Raji (cell line): ENCODE results near the gene HDHD3.
A peak's percentile ranks its signal among the peaks of the same experiment; 100 is the strongest.

Source experiments
- POLR2A ChIP-seq: IDR thresholded peaks from 2 replicates; pipeline ENCODE4 v1.6.1; 2011; ENCODE audit warnings: low read depth, low read length, control low read depth; ENCODE audit not compliant: insufficient read depth

HDHD3 gene

DNA sequence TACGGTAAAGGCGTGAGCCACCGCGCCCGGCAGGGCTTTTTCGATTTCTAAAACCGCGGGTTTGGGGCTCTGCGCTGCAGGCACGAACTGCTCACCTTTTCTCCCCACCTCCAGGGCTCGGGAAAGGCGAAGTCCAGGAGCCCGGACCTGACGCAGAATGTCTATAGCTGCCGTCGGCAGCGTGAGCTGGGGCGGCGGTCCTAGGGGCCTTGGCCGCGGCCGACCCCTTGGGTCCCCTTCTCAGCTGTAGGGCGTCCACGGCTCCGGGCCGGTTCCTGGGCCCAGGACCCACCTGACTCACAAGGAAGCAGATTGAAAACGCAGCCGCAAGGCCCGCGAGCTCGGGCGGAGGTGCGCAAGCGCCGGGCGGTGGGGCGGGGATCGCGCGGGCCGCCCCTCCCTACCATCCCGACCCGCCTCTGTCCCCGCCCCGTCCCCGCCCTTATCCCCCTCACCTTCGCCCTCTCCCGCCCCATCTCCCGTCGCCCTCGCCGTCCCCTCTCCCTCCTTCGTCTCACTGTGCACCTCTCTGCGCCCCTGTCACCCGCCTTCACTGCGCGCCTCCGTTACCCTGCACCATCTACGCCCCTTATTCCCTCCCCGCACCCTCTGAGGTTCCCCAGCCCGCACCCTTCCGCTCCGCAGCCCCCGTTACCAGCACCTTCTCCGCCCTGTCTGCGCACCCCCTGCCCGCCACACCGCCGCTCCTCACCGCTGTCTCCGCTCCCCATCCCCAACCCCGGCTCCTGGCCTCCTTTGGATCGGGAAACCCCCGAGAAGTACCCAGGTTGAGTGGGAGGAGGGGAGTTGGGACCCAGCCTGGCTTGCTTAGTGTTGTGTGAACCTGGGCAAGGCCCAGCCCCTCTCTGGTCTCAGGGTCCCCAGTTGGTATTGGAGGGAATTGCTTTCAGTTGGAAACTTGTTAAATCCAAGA, at the start of gene HDHD3:
HDHD3 (minus strand) TSS at position 353 of the 934 bp plus-strand sequence. CDS start 2,632 bp downstream, outside the sequence.
- peak; percentile 81 for TF ChIP-seq POLR2A

DNA sequence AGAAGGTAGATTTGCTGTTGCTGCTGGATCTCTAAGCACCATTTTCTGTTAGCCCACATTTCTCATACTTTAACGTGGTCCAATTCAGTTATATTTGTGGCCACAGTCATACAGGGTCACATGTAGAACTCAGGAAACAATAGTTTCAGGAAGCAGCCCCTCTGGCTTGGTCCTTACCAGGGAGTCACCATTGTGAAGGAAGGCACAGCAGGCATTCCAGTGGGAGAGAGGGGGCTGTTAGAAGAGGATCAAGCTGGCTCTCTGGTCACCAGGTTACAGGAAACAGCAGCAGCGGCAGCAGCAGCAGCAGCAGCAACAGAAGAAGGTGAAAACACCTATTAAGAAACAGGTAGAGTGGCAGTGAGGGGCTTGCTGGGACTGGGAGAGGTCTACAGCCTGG, 48.3 kb upstream of the HDHD3 start:
- no peak for TF ChIP-seq POLR2A

GRCh38 chr9:113421726-113422125, 44.9 kb upstream of the HDHD3 start:
- no peak for TF ChIP-seq POLR2A

DNA sequence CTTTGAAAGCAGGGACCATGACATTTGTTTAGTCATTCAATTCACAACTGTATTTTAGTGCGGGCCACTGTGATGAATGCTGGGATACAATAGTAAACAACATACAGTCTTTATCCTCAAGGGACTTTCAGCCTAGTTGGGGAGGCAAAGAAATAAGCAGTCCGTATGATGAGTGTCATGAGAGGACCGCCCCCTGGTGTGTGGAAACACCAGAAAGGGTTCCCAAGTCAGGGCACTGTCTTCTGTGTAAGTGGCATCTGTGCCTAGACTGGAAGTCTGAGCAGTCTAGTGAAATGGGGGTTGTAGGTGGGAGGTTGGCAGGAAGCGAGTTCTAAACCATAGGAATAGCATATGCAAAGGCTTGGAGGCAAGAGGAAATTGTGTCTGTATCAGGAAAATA, 40.6 kb upstream of the HDHD3 start:
- no peak for TF ChIP-seq POLR2A

- 0 out of 2 replicates have a peak, but pooled peaks have one; percentile 14 for TF ChIP-seq POLR2A
These were observed 39.4 kb upstream of the HDHD3 start for GRCh38 chr9:113416149-113416721.

DNA sequence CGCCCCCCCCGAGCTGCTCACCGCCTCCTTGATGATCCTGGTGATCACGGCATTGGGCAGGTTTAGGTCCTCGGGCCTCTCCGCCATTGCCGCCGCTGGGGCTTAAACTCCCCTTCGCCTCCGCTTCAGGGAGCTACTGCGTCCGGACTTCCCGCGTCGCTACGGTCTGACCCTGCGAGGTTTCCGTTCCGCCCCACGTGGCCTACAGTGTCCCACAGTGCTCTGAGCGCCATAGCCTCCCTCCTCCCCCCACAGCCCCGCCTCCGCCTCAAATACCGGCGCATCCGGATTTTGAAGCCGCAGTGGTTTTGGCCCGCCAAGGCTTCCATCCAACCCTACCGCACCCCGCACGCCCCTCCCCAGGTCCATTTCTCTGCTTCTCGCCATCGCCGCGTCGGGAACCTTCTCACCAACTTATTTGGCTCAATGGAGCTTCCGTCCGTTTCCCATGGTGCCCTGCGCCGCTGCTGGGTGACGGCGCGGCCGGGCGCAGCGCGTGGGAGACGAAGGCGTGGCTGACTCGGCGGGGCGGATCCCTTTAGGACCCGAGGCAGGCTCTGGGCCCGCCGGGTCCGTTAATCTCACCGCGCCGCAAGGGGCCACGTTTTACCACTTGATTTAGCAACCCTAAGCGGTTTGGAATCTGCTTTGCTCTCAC, 33.5 kb upstream of the HDHD3 start, which contains the start of the genes C9orf43 and POLE3:
C9orf43 (plus strand) TSS at position 541 of the 658 bp plus-strand sequence. CDS start 2,747 bp downstream, outside the sequence.
POLE3 (minus strand) TSS at position 469 of the 658 bp plus-strand sequence; CDS start at position 87, 382 bp downstream.
- peak; percentile 85 for TF ChIP-seq POLR2A

- TF ChIP-seq POLR2A = no peak
These were observed 33.1 kb upstream of the HDHD3 start for GRCh38 chr9:113409883-113410206.

DNA sequence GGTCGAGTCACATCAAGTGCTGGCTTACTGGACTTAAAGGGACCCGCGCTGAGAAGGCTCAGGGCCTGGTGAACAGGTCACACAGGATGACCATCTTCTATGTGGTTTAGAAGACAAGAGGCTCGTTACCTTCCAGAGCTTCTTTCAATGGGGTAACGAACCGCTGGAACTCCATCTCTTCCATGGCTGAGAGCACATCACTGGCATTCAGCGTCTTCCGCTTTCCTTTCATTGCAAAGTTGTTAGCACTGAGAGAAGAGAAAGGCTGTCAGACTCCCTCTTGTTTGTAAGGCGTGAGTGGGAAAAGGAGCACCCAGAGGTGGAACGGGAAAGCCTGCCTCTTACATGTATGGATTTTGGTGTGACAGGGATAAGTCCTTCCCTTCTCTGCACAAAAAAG, 32.7 kb upstream of the HDHD3 start:
- TF ChIP-seq POLR2A = no peak

- no peak for TF ChIP-seq POLR2A
These were observed 26.9 kb upstream of the HDHD3 start for GRCh38 chr9:113403646-113404045.

DNA sequence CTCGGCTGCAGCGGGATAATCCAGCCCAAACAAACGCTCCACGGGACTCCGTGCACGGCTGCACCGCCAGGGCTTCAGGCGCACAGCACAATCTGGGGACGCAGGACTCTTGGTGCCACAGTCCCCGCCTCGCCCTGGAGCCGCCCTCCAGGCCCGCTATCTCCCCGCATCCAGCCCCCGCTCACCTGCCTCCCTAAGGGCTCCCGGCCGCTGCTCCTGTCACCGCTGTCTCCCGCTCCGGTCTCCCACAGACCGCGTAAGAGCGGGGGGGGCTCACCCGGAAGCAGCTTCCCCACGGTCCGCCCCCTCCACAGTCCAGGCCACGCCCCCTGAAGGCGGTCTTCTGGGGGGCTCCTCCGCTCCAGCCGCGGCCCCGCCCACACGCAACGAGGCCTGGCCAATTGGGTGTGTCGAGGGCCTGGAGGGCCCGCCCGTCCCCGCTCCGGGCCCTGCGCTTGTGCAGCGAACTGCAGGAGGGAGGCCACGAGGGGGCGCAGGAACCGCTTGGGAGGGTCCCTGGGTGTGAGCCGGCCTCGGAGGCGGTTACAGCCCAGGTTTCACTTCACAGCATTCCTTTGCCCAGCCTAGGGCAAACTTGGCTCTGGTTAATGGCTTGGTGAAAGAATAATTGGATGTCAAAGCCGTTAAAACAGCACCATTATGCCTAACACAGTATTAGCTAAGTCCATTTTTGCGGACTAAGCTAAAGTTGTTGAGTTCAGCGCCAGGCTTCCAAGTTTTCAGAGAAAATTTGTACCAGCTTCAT, 24.4 kb upstream of the HDHD3 start, which contains the start of gene ALAD:
ALAD (minus strand) TSS at position 258 of the 766 bp plus-strand sequence. CDS start 7,725 bp downstream, outside the sequence.
- peak; percentile 74 for TF ChIP-seq POLR2A

- no peak for TF ChIP-seq POLR2A
These were observed 22.9 kb upstream of the HDHD3 start for GRCh38 chr9:113399646-113400200.

GRCh38 chr9:113398796-113399195, 22.0 kb upstream of the HDHD3 start:
- no peak for TF ChIP-seq POLR2A

- no peak for TF ChIP-seq POLR2A
These were observed 20.4 kb upstream of the HDHD3 start for GRCh38 chr9:113397203-113397631.
